SKM-1 treated with dmso at 0.1 percent for 144 hours (cell line): ENCODE results near the gene CD226.

ENCODE experiments used
- DNase-seq: peaks from one replicate; lab custom pipeline; 2025; ENCODE audit not compliant: unreplicated experiment; lab: John Stamatoyannopoulos, UW

CD226 gene

DNA sequence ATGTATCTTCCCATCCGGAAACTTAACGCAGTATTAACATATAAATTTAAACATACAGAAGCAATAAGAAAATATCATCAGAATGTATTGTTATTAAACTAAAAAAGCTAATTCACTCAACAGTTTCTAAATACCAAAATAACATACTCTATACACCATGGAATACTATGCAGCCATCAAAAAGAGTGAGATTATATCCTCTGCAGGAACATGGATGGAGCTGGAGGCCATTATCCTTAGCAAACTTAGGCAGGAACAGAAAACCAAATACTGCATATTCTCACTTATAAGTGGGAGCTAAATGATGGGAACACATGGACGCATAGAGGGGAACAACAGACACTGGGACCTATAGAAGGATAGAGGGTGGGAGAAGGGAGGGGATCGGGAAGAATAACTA lies 127.1 kb downstream of the CD226 start:
- no peak for DNase-seq

DNA sequence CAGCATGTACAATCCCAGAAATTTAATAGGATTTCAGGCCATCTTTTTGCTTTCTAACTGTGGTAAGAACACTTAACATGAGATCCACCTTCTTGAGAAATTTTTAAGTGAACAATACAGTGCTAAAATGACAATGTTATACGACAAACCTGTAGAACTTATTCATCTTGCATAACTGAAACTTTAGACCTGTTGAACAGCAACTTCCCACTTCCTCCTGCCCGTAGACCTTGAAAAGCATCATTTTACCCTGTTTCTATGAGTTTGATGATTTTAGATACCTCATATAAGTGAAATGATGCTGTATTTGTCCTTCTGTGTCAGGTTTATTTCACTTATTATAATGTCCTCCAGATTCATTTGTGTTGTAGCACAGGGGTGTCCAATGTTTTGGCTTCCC lies 128.2 kb downstream of the CD226 start:
- no peak for DNase-seq

DNA sequence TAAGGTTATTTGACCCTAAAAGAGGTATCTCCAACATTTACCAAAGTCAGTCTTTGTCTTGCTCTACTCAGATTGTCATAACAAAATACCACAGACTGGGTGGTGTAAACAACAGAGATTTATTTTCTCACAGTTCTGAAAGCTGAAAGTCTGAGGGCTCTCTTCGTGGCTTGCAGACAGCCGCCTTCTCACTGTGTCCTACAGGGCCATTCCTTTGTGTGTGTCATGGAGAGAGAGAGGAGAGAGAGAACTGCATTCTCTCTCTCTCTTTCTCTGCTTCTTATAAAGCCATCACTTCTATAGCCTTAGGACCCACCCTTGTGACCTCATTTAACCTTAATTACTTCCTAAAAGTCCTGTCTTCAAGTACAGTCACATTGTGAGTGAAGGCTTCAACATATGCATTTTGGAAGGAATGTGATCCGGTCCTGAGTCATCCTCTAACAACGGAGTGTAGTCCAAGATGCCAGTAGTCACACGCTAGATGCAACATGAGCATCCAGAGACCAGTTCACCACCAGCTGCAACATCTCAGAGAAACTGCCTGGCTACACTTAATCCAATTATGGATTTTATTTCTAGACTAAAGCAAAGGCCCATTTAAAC lies 130.2 kb downstream of the CD226 start:
- DNase-seq, result no peak

DNA sequence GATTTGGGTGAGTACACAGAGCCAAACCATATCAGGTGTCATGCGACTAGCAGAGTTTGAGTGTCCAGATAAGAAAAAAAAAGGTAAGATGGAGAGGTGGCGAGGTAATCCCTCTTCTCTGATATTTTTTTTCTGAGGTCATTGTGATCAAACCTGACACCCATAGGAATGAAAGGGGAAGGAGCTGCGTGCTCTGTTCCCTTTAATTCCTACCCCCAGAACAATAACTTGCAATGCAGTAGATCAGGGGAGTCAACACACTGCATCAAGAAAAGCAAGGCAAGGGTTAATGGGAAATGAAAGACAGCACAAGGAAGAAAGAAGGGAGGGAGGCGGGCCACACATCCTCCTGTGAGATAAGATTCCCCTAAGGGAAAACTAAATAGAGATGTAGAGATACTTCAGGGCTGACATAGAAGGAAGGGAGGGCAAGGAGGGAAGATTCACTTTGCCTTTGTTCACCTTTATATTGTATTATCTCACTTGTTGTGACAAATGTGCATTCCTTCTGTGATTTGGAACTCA lies 132.8 kb downstream of the CD226 start:
- no peak for DNase-seq

DNA sequence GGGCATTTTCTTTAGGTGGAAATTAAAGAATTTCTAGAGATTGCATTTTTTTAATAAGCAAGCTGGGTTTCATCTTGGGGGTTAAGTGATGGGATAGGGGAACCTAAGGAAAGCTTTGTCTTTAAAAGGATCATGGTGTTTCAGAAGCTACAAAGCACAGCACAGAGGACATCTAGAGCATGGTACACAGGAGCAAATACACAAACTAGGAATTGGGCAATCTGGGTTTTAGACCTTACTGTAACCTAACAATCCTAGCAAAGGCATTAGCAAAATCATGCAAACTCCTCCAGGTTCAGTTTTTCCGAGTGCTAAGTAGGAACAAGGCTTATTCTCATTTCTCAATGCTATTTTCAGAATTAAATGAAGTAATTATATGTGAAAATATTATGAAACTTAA lies 134.1 kb downstream of the CD226 start:
- DNase-seq, result no peak

DNA sequence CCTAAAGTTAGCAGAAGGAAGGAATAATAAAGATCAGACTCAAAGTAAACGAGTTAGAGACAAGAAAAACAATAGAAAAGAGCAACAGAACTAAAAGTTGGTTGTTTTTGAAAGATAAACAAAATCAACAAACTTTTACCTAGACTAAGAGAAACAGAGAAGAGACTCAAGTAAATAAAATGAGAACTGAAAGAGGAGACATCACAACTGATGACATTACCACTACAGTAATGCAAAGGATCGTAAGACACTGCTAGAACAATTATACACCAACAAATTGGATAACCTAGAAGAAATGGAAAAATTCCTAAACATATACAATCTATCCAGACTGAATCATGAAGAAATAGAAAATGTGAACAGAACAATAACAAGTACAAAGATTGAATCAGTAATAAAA lies 139.3 kb downstream of the CD226 start:
- no peak for DNase-seq

DNA sequence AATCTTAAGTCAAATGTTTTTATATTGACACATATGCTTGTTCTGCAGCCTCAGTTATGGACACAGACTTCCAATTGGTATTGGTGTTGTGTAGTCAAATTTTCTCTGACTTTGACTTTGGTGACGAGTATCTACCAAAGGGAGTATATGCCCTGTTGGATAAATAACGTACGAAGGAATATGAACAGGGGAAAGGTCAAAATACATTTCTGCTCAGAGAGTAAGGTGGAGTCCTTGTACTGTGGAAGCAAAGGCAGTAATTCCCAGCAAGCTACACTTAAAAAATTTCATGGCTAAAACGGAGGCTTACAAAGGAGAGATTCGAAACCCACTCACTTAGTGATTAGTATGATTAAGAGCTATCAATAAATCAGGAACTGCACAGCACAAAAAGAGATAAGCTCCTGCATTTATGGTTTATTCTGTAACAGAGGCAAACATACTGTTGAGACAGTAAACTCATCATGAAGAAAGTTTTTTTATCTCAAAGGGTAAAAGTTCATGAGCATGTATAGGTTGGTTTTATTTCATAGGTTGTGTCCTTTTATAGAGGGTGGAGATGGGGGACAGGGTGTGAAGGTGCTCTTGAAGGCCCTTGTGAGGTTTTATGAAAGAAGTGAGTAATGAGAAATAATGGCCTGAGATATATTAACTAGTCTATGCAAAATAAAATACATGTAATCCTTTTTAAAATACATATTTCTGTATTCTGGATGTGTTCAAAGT lies 142.7 kb downstream of the CD226 start:
- DNase-seq, result no peak
